C4-2B (cell line): ENCODE data around the gene CCDC27.

Experiments used
- H3K27ac ChIP-seq: fragments of 450-650 bp; 2 replicates; pipeline ENCODE4 v1.5.1; 2017
- CTCF ChIP-seq: fragments of 450-650 bp; conservative IDR thresholded peaks from 2 replicates; pipeline ENCODE4 v1.5.1; 2017; ENCODE audit warnings: mild to moderate bottlenecking
- ZFX ChIP-seq: fragments of 450-650 bp; IDR thresholded peaks from 2 replicates; pipeline ENCODE4 v1.6.1; 2017

CCDC27 gene

GRCh38 chr1:3761296-3762010 is 9.2 kb downstream of the CCDC27 start:
- H3K27ac ChIP-seq = no peak overlapping the region
- TF ChIP-seq CTCF (no peak), ZFX (no peak)

GRCh38 chr1:3762151-3762872 is 10.1 kb downstream of the CCDC27 start:
- no peak overlapping the region for H3K27ac ChIP-seq
- no peak for TF ChIP-seq ZFX
- TF ChIP-seq CTCF = no peak

- TF ChIP-seq CTCF = no peak
- TF ChIP-seq ZFX = no peak
- no peak overlapping the region for H3K27ac ChIP-seq
Measured at GRCh38 chr1:3762873-3763228, 10.6 kb downstream of the CCDC27 start.

GRCh38 chr1:3763351-3764125 is 11.3 kb downstream of the CCDC27 start:
- TF ChIP-seq CTCF = no peak
- TF ChIP-seq ZFX = no peak
- no peak overlapping the region for H3K27ac ChIP-seq

GRCh38 chr1:3767328-3767925 is 15.2 kb downstream of the CCDC27 start:
- TF ChIP-seq CTCF = no peak
- no peak for TF ChIP-seq ZFX

GRCh38 chr1:3768811-3769390 is 16.7 kb downstream of the CCDC27 start:
- TF ChIP-seq ZFX (no peak), CTCF (no peak)
- H3K27ac ChIP-seq = no peak overlapping the region

More at GRCh38 chr1:3767328-3767925, 15.2 kb downstream of the CCDC27 start:
- no peak overlapping the region for H3K27ac ChIP-seq
